Astrocyte of the spinal cord (primary cell): ENCODE measurements around the gene KLF6.
A peak's percentile ranks its signal among the peaks of the same experiment; 100 is the strongest.

Experiments used
- DNase-seq: peaks from one replicate; pipeline ENCODE4 v3.0.0; 2011; ENCODE audit warnings: low read depth, low spot score
- H3K4me3 ChIP-seq: 2 replicates; pipeline ENCODE4 v1.5.1; 2011; ENCODE audit warnings: low read depth, mild to moderate bottlenecking, low read length, moderate library complexity
- CTCF ChIP-seq: IDR thresholded peaks from 2 replicates; pipeline ENCODE4 v1.5.1; 2012; ENCODE audit warnings: low read depth, mild to moderate bottlenecking, low read length, inconsistent platforms
- in situ Hi-C: cut with HindIII; loops from 2 replicates; pipeline ENCODE4 v1.10.0; 2017; ENCODE audit warnings: low sequenced_read_pairs

Gene KLF6

DNA sequence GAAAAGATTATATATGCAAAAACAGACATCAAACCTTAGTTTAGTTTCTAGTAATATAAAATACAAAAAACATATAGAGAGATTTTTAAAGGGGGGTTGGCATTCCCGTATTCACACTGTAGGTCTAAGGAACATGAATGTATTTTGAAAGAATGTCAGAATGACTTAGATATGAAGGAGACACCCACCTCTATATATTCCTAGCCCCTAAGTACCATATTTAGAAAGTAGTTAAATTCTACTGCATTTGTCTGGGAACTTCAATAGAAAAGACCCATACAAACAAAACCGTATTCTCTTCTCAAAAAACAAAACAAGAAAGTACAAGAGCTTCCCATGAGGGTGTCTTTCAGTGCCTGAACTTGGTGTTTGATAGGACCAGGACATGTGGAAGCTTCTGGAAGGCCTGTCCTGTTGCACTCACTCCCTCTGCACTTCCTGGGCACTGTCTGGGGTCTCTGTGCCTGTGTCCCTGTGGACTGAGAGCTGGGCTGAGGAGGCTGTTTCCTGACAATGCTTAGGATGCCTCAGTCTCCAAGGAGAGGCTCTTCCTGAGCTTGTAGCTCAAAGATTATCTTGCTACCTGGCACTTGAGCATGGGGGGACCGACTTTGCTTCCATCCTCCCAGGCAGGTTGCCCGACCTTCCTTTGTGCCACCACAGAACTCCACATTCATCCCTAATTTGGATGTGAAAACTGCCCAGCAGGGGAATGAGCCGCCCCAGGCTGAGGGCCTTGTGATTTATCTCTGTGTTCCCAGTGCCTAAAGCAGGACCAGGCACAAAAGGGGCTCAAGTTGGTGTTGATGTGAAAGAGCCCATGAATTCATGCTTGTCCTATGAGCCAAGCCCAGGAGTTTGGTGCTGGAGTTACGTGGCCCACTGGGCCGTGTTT, 44.4 kb upstream of the KLF6 start:
- peak overlapping the region; percentile 1 for H3K4me3 ChIP-seq
- in situ Hi-C loops = no loop called here
- no peak for TF ChIP-seq CTCF
- no peak for DNase-seq

DNA sequence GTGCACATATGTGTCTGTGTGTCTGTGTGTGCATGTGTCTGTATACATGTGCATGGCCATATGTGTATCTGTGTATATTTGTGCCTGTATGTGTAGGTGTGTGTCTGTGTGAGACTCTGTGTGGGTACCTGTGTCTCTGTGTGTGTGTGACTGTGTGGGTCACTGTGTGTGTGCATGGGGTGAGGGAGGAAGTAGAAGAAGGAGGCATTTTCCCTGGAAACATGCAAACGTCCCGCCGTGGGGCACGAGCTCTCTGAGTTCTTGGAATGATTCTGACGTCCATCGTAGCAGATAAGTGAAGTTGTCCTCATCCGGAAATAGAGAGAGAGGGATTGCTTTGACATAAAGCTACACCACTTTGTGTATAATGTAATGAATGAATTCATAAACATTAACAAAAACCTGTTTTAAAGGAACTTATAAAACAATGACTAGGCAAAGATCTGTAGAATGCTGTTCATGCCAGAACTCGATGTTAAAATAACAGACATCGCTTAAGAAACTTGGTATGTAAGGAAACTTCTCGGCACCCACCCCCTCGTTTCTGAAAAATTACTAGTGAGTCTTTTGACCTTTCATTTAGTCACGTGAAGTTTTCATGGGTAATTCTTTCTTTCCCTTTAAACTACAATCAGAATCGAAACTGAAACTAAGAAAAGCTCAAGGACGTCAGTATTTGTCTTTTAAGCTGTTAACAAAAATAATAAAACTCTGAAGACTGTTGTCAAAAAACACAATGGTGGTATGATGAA, 43.6 kb upstream of the KLF6 start:
- TF ChIP-seq CTCF = no peak
- peak; percentile 82 for DNase-seq
- in situ Hi-C loops = no loop called here
- H3K4me3 ChIP-seq = peak overlapping the region; percentile 1

DNA sequence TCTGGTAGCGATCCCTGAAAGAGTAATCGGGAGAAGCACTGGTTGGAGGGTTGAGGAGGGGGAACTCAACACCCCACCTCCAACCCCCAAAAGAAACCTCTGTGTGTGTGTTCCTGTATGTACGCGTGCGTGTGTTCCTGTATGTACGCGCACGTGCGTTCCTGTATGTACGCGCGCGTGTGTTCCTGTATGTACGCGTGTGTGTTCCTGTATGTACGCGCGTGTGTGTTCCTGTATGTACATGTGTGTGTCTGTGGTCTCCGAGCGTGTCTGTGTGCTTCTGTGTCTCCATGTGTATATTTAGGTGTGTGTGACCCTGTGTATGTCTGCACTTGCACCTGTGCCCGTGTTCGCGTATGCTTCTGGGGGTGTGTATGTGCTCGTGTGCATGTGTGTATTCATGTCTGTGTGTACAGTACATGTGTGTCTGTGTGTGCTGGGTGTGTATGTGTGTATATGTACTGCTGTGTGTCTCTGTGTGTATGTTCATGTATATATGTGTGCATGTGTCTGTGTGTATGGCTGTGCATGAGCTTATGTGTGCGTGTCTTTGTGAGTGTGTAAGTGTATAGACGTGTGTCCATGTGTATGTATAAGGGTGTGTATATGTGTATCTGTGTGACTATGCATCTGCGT, 42.9 kb upstream of the KLF6 start:
- no peak for TF ChIP-seq CTCF
- no peak for DNase-seq
- no peak overlapping the region for H3K4me3 ChIP-seq
- in situ Hi-C loops = no loop called here

DNA sequence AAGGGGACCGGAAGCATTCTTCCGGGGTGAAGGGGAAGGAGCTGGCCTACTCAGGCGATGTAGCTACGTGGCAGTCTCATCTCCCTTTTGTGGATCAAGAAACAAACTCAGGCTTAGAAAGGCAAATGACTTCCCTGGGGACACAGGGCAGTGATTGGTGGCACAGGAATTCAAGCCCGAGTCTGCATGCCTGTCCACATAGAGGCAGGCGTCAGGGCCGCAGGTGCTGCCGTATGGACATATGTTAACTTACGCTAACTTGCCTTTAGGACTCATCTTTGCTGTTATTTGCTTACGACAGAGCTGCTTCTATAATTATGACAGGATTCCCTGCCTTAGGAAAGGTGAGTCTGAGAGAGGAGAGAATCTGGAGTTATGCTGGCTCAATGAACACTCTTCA, 42.3 kb upstream of the KLF6 start:
- no peak for DNase-seq
- no peak overlapping the region for H3K4me3 ChIP-seq
- no peak for TF ChIP-seq CTCF
- in situ Hi-C loops = no loop called here

GRCh38 chr10:3825862-3826351, 40.9 kb upstream of the KLF6 start:
- DNase-seq = no peak
- in situ Hi-C loops = no loop called here
- no peak overlapping the region for H3K4me3 ChIP-seq
- TF ChIP-seq CTCF = no peak

DNA sequence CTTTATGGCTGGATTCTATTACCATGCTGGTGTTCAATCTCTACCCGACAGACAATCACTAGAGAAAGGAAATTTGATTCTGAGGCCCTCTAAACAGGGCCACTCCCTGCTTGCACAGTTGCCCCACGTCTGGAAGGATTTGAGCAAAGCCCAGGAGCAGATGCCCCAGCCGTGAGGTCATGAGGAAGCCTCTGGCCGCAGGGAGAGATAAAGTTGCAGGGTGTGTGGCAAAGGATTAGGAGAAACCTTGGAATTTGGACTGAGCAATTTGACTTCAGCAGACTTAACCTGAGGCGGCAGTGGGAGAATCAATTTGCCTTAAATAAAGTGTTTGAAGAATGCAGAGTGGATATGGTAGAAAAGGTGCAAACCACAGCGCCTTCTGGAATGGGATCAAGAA, 40.2 kb upstream of the KLF6 start:
- TF ChIP-seq CTCF = no peak
- H3K4me3 ChIP-seq = no peak overlapping the region
- DNase-seq = peak; percentile 36
- in situ Hi-C loops = no loop called here
